Effector CD4-positive, alpha-beta T cell (primary cell): Measurements from ENCODE around the gene RFC2.

Experiments
- DNase-seq: peaks from one replicate; pipeline ENCODE4 v3.0.0-alpha.2; 2020
- total RNA-seq: gene quantifications from one replicate; lab custom pipeline; 2026; lab: John Stamatoyannopoulos, UW

Gene RFC2
- total RNA-seq: 15.4 reads per million, percentile 41 among the genes with 10 or more reads in this experiment

GRCh38 chr7:74254129-74254857, at the start of gene RFC2:
RFC2 (minus strand) TSS chr7:74254399; CDS start chr7:74254383, 16 bp downstream.
- peak; percentile 93 for DNase-seq

GRCh38 chr7:74302745-74303221, 48.6 kb upstream of the RFC2 start:
- no peak for DNase-seq

DNA sequence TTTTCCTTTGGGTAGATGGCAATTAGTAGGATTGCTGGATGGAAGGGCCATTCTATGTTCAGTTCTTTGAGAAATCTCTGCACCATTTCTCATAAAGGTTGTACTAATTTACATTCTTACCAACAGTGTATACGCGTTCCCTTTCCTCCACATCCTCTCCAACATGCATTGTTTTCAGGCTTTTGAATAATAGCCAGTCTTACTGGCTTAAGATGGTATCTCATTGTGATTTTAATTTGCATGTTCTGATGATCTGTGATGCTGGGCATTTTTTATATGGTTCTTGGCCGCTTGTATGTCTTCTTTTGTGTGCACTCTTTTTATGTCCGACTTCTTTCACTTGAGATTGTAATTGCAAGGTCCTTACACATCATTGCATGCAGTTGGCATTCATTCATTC, 46.7 kb upstream of the RFC2 start:
- no peak for DNase-seq

- no peak for DNase-seq
Measured at GRCh38 chr7:74299401-74299800, 45.2 kb upstream of the RFC2 start.

DNA sequence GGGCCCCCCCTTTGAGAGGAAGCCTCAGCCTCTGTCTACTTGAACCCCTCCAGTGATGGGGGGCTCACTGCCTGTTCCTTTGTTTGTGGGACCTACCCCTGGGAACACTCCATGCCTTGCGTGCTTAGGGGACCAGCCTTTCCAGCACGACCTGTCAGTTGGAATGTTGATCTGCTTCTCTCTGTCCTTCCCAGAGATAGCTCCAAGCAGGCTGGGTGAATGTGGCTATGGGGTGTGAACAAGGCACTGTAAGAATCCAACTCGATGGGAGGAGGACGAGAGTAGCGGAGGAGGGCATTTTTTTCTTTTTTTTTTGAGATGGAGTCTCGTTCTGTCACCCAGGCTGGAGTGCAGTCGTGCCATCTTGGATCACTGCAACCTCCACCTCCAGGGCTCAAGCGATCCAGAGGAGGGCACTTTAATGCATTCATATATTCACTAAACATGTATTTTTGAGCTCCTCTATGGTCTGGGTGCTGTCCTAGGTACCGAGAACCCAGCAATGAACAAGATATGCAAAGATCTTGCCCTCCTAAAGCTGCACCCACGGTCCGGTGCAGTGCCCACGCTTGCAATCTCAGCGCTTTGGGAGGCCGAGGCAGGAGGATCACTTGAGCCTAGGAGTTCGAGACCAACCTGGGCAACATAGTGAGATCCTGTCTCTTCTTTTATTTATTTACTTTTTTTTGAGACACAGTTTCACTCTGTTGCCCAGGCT, 43.5 kb upstream of the RFC2 start:
- no peak for DNase-seq

GRCh38 chr7:74294191-74294998, 40.2 kb upstream of the RFC2 start:
- no peak for DNase-seq

- DNase-seq: no peak
Measured at GRCh38 chr7:74293577-74293908, 39.3 kb upstream of the RFC2 start.

GRCh38 chr7:74292757-74293576, 38.8 kb upstream of the RFC2 start:
- DNase-seq: no peak

DNA sequence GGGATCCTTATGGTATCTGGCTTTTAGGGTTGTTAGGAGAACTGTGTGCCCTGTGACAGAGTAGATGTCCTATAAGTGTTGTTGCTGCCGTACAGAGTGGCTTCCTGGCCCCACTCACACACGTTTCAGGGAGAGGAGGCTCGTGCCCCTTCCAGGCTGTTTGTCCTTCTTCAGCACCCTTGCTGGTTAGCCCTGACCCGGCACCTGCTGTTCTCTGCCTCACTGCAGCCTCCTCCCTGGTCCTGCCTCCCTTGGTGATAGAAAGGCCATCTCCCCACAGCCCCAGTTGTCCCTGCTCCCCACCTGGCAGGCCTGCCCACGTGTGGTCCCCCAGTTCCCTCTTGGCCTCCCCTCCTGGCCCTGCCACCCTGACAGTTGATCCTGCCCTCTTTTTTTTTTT, 37.3 kb upstream of the RFC2 start:
- DNase-seq: no peak

DNA sequence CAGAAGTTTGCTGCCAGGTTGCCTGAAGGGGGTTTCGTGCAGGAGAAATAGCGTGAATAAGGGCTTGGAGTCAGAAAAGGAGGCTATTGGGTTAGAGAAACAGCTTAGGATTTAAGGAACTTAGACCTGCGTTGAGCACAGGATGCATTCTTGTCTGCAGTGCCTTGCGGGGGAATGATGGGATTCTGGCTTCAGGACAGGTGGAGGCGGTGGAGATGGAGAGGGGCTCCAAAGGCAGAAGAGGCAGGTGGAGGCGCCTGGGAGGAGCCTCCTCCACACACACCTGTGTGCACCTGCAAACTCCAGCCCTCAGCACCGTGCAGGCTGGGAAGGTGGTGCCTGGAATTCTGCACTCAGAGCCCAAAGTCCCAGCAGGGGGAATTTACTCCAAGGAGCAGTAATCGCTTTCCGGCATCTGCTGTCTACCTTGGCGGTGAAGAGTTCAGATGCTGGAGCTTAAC, 36.8 kb upstream of the RFC2 start:
- no peak for DNase-seq

DNA sequence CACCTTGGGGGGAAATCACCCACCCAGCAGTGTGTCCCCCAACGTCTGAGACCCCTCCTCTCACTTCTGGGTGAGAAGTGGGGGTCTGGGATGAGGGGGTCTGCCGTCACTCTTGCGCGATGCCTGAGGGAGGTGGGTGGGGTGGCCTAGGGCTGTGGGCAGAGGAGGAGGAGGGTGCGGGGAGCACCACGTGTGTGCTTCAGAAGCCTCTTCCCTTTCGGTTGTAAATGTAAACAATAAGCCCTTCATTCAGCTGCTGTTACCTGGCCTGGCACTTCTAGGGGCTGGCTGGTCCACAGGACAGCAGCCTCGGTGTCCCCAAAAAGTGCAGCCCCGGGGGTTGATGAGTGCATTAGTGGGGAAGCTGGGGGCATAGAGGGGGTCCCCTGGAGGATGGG, 36.4 kb upstream of the RFC2 start:
- DNase-seq: no peak

DNA sequence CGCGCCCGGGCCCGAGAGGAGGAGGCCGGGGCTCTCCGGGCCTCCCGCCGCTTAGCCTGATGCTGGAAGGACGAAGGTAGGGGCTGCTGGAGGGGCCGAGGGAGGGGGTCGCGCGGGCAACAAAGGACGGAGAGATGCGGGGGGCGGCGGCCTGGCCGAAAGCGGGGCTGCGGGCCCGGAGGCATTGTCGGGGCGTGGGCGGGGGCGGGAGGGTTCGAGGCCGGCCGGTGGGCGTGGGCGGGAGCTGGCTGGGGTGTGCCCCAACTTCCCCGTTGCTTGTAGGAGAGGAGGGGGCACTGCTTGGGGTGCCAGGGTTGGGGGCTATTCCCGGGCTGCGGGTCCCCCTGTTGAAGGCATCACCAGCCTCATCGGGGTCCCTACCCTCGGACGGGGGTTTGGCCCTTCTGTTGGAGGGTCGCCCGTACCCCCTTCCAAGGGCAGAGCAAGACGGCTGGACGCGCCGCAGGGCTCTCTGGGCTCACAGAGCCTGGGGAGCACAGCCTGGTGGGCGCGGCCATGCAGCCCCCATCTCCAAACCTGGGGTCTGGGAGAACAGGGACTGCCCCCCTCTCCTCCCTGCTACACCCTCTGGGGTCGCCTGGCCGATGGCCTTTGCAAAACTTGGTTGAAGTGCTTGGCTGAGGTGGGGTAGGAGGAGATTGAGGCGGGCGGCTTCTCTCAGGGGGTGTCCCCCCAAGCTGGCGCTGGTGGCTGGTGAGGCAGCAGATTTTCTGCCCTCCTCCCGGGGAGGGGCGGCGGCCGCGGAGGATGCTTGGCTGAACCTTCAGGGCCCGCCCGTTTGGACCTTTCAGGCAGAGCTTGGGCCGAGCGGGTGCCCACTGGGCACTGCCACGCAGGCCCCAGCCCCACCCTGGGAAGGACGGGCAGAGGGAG, 35.7 kb upstream of the RFC2 start:
- DNase-seq: peak; percentile 15

DNA sequence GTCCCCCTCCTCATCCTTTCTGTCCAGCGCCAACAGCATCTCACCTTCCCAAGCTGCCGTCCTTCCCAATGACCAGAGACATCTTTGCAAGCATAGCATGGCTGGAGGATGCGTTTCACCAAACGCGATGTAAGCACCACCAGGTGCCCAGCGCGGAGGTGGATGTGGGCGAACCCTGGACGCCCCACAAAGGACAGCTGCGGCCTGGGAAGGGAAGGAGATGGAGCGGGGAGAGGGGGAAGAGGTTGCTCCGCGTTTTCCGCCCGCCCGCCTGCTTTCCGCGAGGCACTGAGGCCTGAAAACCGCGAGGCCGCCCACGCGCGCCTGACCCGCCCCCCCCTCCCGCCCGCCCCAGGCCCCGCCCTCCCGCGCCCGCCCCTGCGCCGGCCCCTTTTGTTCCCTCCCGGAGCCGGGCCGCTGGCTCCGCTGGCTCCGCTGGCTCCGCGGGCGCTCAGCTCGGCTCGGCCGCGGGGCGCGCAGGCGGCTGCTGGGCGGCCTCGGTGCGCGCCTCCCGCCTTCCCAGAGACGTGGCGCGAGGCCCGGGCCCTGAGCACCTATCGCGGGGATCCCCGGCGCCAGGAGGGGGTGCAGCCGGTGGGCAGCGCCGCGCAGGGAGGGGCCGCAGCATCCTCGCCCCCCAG, 34.9 kb upstream of the RFC2 start, which contains the start of gene CLIP2:
TSS of gene CLIP2 (plus strand) at position 390 of the 641 bp plus-strand sequence. CDS start 28,140 bp downstream, outside the sequence.
- DNase-seq: peak; percentile 65

- no peak for DNase-seq
Measured at GRCh38 chr7:74288034-74288881, 34.1 kb upstream of the RFC2 start.

DNA sequence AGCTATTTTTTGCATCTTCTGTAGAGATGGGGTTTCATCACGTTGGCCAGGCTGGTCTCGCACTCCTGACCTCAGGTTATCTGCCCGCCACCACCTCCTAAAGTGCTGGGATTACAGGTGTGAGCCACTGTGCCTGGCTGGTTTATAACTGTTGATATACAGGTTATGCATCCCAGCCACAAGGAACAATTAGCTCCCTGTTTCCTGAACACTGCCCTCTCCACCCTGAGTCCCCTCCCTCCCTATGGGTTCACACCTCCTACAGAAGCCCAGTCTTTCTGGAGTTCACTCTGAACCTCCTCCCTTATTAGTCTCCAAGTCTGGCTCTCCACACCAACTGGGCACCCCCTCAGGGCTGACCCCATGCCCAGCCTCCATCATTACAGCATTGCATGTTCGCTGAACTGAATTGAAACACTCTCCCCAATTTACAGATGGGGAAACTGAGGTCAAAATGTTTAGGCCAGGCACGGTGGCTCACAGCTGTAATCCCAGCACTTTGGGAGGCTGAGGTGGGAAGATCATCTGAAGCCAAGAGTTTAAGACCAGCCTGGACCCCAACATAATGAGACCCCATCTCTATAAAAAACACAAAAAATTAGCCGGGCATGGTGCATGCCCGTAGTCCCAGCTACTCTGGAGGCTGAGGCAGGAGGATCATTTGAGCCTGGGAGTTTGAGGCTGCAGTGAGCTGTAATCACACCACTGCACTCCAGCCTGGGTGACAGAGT, 33.3 kb upstream of the RFC2 start:
- no peak for DNase-seq

DNA sequence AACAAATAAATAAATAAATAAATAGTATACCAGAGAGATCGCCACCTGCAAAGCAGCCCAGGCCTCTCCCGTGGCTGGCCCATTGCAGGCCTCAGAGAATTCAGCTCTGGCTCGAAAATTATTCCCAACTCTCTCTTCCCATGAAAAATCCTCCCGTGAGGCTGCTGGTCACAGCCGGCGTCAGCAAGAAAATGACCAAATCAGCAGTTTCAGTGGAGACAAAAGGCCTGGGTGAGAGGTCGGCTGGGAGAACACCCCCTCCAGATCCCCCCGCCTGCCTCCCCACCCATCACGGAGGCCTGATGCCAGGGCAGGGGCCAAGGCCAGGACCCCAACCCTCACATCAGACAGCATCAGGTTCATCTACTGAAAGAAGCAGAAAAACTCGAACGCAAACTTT, 31.9 kb upstream of the RFC2 start:
- no peak for DNase-seq

DNA sequence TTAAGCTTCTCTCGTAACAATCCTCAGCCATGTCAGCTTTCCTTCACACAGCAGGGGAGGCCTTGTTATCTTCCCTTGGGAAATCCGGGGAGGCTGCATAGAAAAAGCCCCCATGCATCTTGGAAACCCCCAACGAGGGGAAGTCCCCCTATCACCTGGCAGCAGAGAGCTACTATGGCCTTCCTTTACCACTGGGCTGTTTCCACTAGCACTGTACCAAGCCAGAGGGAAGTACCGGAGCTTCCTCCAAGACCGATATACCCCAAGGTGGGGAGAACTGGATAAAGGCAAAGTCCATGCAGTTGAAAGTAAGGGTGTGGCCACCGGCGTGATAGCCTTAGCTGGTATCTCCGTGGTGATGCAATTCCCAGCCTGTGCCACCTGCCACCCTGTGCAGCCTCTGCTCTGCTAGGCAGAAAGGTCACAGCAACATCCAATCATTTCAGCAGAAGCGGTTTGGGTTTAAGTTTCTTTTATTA, 30.6 kb upstream of the RFC2 start:
- DNase-seq: no peak

- no peak for DNase-seq
Measured at GRCh38 chr7:74283858-74284447, 29.8 kb upstream of the RFC2 start.
